Hepatocyte (in vitro differentiated cells): ENCODE data around the gene TMEM201. TPM values are rescaled to one million over a fixed set of nuclear protein-coding genes. Genes with fewer than 3 reads are reported as not detected.
A peak's percentile ranks its signal among the peaks of the same experiment; 100 is the strongest.

Source experiments
- DNase-seq: peaks from one replicate; pipeline ENCODE4 v3.0.0-alpha.2; 2016; ENCODE audit warnings: low spot score
- H2AFZ ChIP-seq: fragments of 200-600 bp; sonication (generic); 2 replicates; pipeline ENCODE4 v1.6.0; 2016; ENCODE audit warnings: antibody characterized with exemption, mild to moderate bottlenecking
- H3K27ac ChIP-seq: fragments of 200-600 bp; sonication (generic); 2 replicates; pipeline ENCODE4 v1.5.1; 2016; ENCODE audit warnings: mild to moderate bottlenecking
- H3K27me3 ChIP-seq: fragments of 200-600 bp; sonication (generic); 2 replicates; pipeline ENCODE4 v1.6.1; 2016
- H3K36me3 ChIP-seq: fragments of 200-600 bp; sonication (generic); replicated peaks from 2 replicates; pipeline ENCODE4 v1.5.1; 2016; ENCODE audit warnings: low read depth; ENCODE audit not compliant: insufficient read depth
- H3K4me1 ChIP-seq: fragments of 200-600 bp; sonication (generic); 2 replicates; pipeline ENCODE4 v1.5.1; 2016; ENCODE audit warnings: mild to moderate bottlenecking, moderate library complexity; ENCODE audit not compliant: insufficient read depth
- H3K4me2 ChIP-seq: fragments of 200-600 bp; sonication (generic); 2 replicates; pipeline ENCODE4 v1.6.0; 2016
- H3K4me3 ChIP-seq: fragments of 200-600 bp; sonication (generic); 2 replicates; pipeline ENCODE4 v1.5.1; 2016; ENCODE audit warnings: mild to moderate bottlenecking
- H3K79me2 ChIP-seq: fragments of 200-600 bp; sonication (generic); 2 replicates; pipeline ENCODE4 v1.6.0; 2017; ENCODE audit warnings: mild to moderate bottlenecking
- H3K9me2 ChIP-seq: fragments of 200-600 bp; sonication (generic); replicated peaks from 2 replicates; pipeline ENCODE4 v1.6.0; 2017; ENCODE audit warnings: mild to moderate bottlenecking; ENCODE audit not compliant: insufficient read depth
- H3K9me3 ChIP-seq: fragments of 200-600 bp; sonication (generic); 2 replicates; pipeline ENCODE4 v1.5.1; 2016; ENCODE audit warnings: low read depth, mild to moderate bottlenecking
- H4K20me1 ChIP-seq: fragments of 200-600 bp; sonication (generic); 2 replicates; pipeline ENCODE4 v1.6.0; 2016; ENCODE audit warnings: mild to moderate bottlenecking; ENCODE audit not compliant: insufficient read depth, poor library complexity, severe bottlenecking
- EZH2 ChIP-seq: fragments of 200-600 bp; sonication (generic); IDR thresholded peaks from 2 replicates; pipeline ENCODE4 v1.6.1; 2016; ENCODE audit warnings: antibody characterized with exemption, mild to moderate bottlenecking, borderline replicate concordance
- EZH2phosphoT487 ChIP-seq: fragments of 200-600 bp; sonication (generic); IDR thresholded peaks from one replicate; pipeline ENCODE4 v1.6.1; 2018; ENCODE audit warnings: antibody characterized with exemption, mild to moderate bottlenecking, low read depth, moderate library complexity; ENCODE audit not compliant: unreplicated experiment, severe bottlenecking
- WGBS: methylation state at CpG from one replicate; pipeline ENCODE4 v1.1.6; 2016; ENCODE audit warnings: low lambda C conversion rate; ENCODE audit errors: missing lambda C conversion rate; 5-methylcytosine and 5-hydroxymethylcytosine counted together
- polyA plus RNA-seq: library from polyadenylated mRNA; unstranded; fragments of >200 nt; fragmentation: Nextera tagmentation; extraction: Ambion mirVana; gene quantifications from 2 replicates; pipeline ENCODE4 v1.2.1, GENCODE V29; 2016
- total RNA-seq: library from RNA; depleted of rRNA; stranded (reverse); fragments of >200 nt; gene quantifications from 2 replicates; pipeline ENCODE4 v1.2.3, GENCODE V29; 2014
- TF ChIP-seq, protein P1 (sequence below): fragments of 200-600 bp; sonication (generic); IDR thresholded peaks from 2 replicates; pipeline ENCODE4 v1.5.1; 2016; ENCODE audit warnings: antibody characterized with exemption, mild to moderate bottlenecking; ENCODE audit not compliant: poor library complexity

The TMEM201 gene
- total and polyA plus RNA-seq, 2 experiments from 2014 or later: 3.7 to 11.2 TPM

DNA sequence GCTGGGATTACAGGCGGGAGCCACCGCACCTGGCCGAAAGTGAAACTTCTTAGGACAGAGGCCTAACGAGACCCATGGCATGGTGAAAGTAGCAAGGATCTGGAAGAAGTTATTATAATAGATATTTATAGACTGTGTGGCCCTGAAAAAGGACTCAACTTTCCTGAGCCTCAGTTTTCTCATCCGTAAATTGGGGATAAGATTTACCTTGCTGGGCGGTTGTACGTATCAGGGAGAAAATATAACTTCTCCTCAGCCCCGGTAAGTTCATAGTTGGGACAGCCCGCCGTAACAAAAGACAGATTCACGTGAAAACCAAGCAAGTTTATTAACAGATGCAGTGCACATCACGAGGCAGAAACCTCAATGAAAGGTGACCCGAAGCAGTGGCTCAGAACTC lies 57.3 kb downstream of the TMEM201 start:
- H3K9me2 ChIP-seq: no peaks in the 10 kb centered on the region
- no peak overlapping the region for H3K27ac ChIP-seq
- H3K79me2 ChIP-seq: no peaks in the 10 kb centered on the region
- no peak overlapping the region for H3K4me2 ChIP-seq
- TF ChIP-seq, protein P1, sequence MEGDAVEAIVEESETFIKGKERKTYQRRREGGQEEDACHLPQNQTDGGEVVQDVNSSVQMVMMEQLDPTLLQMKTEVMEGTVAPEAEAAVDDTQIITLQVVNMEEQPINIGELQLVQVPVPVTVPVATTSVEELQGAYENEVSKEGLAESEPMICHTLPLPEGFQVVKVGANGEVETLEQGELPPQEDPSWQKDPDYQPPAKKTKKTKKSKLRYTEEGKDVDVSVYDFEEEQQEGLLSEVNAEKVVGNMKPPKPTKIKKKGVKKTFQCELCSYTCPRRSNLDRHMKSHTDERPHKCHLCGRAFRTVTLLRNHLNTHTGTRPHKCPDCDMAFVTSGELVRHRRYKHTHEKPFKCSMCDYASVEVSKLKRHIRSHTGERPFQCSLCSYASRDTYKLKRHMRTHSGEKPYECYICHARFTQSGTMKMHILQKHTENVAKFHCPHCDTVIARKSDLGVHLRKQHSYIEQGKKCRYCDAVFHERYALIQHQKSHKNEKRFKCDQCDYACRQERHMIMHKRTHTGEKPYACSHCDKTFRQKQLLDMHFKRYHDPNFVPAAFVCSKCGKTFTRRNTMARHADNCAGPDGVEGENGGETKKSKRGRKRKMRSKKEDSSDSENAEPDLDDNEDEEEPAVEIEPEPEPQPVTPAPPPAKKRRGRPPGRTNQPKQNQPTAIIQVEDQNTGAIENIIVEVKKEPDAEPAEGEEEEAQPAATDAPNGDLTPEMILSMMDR: no peak
- TF ChIP-seq EZH2phosphoT487 (no peak), EZH2 (no peak)
- no peaks in the 10 kb centered on the region for H3K4me1 ChIP-seq
- H3K9me3 ChIP-seq: no peaks in the 10 kb centered on the region
- no peak for DNase-seq
- no peak overlapping the region for H2AFZ ChIP-seq
- peaks cover 17% of the 10 kb centered on the region for H3K27me3 ChIP-seq
- no peaks in the 10 kb centered on the region for H4K20me1 ChIP-seq
- no peaks in the 10 kb centered on the region for H3K36me3 ChIP-seq
- no peak overlapping the region for H3K4me3 ChIP-seq
- 90% methylated on average over 13 of the region's 13 CpGs for WGBS

DNA sequence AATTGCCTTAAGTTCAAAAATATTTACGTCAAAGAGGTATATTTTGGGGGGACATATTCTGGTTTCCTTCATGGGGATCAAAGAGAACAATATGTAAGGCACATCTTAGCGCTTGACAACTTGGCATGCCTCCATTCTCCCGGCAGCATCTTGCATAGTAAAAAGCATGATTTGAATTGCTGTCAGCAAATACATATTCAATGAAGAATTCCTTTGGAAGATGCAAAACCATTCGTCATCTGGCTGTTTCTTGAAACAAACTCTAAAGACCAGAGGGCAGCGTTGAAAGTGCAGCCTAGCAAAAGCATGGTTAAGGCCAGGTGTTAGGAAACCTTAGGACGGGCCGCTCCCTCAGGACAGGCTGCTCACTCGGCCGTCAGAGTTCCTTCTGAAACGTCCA lies 59.5 kb downstream of the TMEM201 start:
- TF ChIP-seq EZH2: no peak
- TF ChIP-seq, protein P1: no peak
- WGBS: 73% methylated on average over 10 of the region's 10 CpGs
- Histone ChIP-seq H3K9me2 (no peaks in the 10 kb centered on the region), H3K27me3 (peaks cover 37% of the 10 kb centered on the region), H3K79me2 (no peaks in the 10 kb centered on the region), H2AFZ (no peak overlapping the region), H3K4me1 (peaks cover 5% of the 10 kb centered on the region), H3K27ac (no peak overlapping the region), H3K4me3 (no peak overlapping the region), H3K4me2 (no peak overlapping the region), H3K9me3 (no peaks in the 10 kb centered on the region), H3K36me3 (no peaks in the 10 kb centered on the region), H4K20me1 (no peaks in the 10 kb centered on the region)
- DNase-seq: no peak

DNA sequence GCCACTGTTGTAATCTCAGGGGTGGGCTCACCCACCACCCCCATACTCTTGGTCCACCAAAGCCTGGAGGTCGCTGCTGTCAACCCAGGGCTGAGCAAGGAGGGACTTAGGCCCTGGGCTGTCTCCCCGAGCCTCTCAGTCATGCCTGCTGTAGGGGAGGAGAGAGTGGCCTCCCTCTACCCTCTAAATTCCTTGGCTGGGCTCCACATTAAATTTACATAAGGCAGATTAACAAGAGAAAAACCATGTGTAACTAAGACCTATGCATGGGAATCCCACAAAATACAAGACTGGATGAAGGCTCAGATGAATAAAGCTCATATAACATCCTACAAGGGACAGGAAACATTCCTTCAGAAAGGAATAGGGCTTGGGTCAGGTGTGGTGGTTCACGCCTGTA lies 61.1 kb downstream of the TMEM201 start:
- Histone ChIP-seq H3K4me2 (no peak overlapping the region), H3K27me3 (peaks cover 52% of the 10 kb centered on the region)

DNA sequence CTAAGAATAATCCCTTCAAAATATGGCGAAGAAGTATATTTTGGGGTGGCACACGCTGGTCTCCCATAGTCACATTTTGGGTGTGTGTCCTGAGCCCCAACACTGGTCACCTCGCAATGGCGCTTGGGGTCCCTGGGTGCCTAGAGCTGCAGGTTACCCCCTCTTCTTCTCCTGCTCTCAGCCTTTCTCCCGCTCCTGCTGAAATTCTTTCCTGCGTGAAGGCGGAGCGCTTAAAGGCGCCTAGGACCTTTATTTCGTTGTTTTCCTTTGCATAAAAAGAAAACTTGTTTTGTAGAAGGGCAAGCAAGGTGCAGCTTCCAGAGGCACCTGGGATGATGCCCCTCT lies 62.5 kb downstream of the TMEM201 start:
- H3K4me1 ChIP-seq: peaks cover 5% of the 10 kb centered on the region
- no peaks in the 10 kb centered on the region for H4K20me1 ChIP-seq
- H3K4me3 ChIP-seq: peak overlapping the region; percentile 30
- no peak for DNase-seq
- no peak overlapping the region for H2AFZ ChIP-seq
- H3K9me2 ChIP-seq: no peaks in the 10 kb centered on the region
- H3K27ac ChIP-seq: no peak overlapping the region
- H3K36me3 ChIP-seq: no peaks in the 10 kb centered on the region
- H3K9me3 ChIP-seq: no peaks in the 10 kb centered on the region
- no peaks in the 10 kb centered on the region for H3K79me2 ChIP-seq
- WGBS: 40% methylated on average over 10 of the region's 10 CpGs
- H3K4me2 ChIP-seq: peak overlapping the region; percentile 99
- peaks cover 52% of the 10 kb centered on the region for H3K27me3 ChIP-seq
- TF ChIP-seq, protein P1: no peak
- TF ChIP-seq EZH2phosphoT487 (no peak), EZH2 (no peak)

More for the DNA sequence above, 61.1 kb downstream of the TMEM201 start:
- Histone ChIP-seq H2AFZ (no peak overlapping the region), H3K9me3 (no peaks in the 10 kb centered on the region), H4K20me1 (no peaks in the 10 kb centered on the region), H3K9me2 (no peaks in the 10 kb centered on the region), H3K27ac (no peak overlapping the region), H3K4me3 (no peak overlapping the region), H3K4me1 (peaks cover 5% of the 10 kb centered on the region), H3K36me3 (no peaks in the 10 kb centered on the region), H3K79me2 (no peaks in the 10 kb centered on the region)
- no peak for DNase-seq
- 79% methylated on average over 3 of the region's 3 CpGs for WGBS
- TF ChIP-seq EZH2: no peak
- no peak for TF ChIP-seq EZH2phosphoT487
